ENCODE data around the gene PODXL2.
"Not testable (repeated sequence)": the region's sequence is repeated elsewhere in the genome, so short reads cannot be mapped to it uniquely, and the experiment has no call there.

Gene PODXL2

DNA sequence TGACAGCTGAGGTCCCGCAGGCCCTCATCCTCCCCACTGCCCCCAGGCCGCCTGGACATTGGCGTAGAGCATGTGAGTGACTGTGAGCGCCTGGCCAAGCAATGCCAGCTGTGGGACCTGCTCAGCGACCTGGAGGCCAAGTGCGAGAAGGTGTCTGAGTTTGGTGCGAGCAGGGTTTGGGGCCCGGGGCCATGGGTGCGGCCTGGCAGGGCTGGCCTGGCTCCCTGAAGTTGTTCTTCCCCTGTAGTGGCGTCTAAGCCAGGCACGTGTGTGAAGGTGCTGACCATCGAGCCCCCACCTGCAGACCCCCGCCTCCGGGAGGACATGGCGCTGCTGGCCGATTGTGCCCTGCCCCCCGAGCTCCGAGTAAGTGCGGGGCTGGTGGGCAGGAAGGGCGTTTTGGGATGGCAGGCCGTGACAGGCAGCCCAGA is 48.0 kb downstream of the PODXL2 start:
- no peak for DNase-seq

- DNase-seq = no peak
These were observed 48.7 kb downstream of the PODXL2 start for GRCh38 chr3:127677541-127678314.

DNA sequence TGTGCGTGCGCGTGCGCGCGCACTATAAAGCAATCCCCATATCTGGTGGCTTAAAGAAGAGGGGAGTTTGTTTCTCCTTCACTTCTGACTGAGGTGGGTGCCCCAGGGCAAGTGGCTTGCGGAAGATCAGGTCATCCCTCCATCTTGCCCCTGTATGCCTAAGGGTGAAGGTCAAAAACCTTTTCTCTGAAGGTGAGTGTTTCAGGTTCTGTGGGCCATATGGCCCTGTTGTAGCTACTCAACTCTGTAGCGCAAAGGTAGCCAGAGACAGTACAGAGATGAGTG is 49.3 kb downstream of the PODXL2 start:
- DNase-seq = no peak

DNA sequence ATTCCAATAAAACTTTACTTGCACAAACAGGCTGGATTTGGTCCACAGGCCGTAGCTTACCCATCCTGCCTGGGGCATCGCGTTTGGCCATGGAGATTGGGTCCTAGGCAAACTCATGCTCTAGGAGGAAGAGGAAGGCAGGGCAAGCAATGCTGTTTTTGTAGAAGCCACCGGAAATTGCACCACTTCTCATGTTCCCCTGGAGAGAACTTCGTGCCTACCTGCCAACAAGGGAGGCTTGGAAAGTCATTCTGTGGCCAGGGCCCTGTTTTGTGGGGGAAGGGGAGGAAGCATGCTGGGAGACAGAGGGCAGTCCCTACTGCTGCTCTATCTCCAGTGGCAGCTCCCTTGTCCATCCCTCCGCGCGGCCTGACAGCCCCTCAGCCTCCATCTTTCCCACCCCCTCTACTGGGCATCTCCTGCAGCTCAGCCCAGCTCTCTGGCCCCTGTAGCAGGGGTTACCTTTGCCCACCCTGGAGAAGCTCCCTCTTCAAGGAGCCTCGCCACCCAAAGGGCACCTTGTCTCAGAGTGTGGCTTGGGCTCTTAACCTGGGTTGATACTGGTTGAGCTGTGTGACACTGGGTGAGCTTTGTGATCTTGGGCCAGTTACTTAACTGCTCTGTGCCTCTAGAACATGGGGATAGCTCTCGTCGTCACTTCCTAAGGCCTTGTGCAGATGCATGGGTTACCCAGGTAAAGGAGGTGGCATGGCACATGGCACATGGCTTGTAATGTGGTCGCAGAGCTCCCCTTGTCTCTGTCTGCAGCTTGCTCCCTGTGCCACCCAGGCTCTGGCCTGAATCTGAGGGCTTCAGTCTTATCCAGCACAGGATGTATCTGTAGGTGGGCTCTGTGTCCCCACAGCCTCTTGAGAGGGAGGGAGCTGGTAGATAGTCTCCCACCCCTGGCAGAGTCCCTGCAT is 49.9 kb downstream of the PODXL2 start:
- no peak for DNase-seq

- no peak for DNase-seq
These were observed 50.7 kb downstream of the PODXL2 start for GRCh38 chr3:127679534-127680145.

DNA sequence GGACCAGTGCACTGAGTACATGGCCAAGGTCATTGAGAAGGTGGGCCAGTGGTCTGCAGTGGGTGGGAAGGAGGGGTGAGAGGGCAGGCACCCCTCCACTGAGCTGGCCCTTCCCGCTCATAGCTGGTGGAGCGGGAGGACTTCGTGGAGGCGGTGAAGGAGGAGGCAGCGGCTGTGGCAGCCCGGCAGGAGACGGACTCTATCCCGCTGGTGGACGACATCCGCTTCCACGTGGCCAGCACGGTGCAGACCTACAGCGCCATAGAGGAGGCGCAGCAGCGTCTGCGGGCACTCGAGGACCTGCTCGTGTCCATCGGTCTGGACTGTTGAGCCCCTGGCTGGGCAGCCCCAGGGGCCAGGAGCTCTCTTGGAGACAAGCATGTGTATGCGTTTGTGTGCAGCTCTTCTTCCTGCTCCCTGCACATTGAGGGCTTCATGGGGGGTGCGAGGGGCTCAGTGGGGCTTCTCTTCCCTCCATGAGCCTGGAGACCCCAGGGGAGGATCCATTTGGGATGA is 51.2 kb downstream of the PODXL2 start:
- no peak for DNase-seq

DNA sequence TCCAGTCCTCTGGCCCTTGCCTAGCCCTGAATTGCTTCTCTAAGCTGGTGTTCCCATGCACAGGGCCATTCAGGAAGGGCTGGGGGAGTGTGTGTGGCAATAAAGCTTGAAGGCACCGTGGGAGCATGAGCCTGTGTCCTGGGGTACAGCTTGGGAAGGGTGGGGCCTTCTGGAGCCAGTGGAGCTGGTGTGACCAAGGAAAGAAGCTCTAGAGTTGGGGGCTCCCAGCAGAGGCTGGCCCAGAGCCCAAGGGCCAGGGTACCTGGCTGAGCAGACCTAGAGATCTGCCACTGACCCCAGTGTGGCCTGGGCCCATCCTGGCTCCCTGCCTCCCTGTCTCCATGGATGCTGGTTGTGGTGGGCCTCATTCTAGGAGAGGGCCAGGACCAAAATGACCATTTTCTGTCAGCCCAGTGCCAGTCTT is 51.8 kb downstream of the PODXL2 start:
- DNase-seq = no peak

GRCh38 chr3:127682175-127682554 is 53.2 kb downstream of the PODXL2 start:
- DNase-seq = not testable (repeated sequence)

- no peak for DNase-seq
These were observed 53.6 kb downstream of the PODXL2 start for GRCh38 chr3:127682561-127682960.

- no peak for DNase-seq
These were observed 56.1 kb downstream of the PODXL2 start for GRCh38 chr3:127684871-127685707.

GRCh38 chr3:127685708-127686511 is 56.9 kb downstream of the PODXL2 start:
- no peak for DNase-seq

DNA sequence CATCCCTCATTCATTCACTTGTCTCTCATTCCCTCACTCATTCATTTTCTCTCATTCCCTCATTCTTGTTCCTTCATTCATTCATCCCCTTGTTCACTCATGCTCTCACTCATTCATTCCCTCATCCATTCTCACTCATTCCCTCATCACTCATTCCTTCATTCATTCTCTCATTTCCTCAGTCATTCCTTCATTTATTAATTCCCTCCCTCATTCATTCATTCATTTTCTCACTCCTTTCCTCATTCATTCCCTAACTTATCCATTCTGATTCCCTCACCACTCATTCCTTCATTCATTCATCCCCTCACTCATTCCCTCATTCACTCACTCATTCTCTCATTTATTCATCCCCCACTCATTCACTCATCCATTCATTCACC is 57.5 kb downstream of the PODXL2 start:
- no peak for DNase-seq

- DNase-seq = no peak
These were observed 58.3 kb downstream of the PODXL2 start for GRCh38 chr3:127687228-127687737.

DNA sequence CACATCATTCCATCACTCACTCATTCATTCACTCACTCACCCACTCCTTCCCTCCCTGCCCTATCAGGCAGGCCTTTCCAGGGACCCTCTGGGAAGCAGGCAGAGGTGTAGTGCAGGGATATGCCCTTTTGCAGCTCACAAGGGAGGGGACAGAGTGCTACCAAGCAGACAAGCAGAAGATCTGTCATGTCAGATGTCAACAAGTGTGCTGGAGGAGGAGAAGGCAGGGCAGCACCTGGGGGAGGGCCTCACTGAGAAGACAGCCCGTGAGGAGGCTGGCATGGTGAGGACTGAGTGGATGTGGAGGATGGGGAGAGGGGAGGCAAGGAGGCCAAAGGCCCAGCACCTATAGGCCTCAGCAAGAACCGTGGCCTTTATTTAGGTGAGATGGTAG is 59.0 kb downstream of the PODXL2 start:
- no peak for DNase-seq

DNA sequence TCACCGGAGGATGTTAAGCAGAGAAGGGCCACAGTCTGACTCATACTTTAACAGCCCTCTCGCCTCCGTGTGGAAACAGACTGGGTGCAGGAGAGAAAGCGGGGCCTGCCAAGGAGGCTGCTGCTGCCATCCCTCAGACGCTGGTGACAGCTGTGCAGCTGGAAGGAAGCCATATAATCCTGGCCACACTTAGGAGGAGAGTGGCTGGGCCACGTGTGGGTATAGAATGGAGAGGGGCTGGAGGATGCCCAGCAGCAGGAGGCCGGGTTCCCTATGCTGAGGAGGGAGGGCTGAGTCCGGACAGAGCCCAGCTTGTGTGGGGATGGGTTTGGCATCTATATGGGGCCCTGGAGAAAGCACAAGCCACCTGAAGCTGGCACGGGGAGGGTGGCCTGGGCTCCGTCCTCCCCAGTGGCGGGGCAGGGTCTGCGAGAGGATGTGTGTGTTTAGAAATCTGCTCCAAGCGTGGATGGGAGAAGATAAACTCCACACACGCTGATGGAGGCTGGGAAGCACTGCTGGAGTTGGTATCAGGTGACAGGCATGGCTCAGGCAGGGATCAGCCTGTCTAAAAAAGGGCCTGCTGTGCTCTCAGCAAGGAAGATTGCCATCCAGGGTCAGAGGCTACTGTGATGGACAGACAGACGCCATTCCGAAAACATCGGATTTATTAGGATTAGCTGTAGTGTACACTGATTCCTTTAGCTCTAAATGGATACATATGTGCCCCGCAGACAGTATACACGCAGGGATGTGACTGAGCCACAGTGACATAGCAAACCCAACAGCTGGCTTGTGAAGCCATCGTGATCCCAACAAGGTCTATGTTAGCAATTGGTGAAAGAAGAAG is 59.7 kb downstream of the PODXL2 start:
- DNase-seq = no peak

DNA sequence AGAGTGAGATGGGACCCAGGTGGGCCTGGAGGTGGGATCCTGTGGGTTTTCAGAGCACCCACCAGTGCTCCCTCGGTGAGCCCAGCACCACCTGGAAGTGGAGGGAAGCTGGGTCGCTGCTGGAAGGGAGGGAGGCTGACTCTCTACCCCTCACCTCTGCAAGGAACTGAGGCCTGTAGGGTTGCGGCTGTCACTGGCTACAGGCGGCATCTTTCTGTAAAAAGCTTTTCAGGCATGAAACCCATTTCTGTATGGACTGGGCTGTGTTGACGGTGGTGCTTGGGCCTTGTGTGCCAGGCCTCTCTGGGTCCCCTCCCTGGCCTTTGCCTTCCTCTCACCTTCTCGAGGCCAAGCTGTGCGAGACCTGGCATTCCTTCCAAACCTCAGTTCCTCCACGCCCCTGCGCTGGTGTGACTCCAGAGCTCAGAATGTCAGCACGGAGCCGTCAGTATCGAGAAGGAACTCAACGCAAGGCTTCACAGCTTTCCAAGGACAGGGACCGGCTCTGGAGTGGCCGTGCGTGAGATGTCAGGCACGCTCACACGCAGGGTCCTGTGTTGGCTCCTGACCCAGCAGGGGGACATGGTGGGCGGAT is 60.4 kb downstream of the PODXL2 start:
- DNase-seq = no peak

GRCh38 chr3:127690106-127690505 is 61.1 kb downstream of the PODXL2 start:
- no peak for DNase-seq

DNA sequence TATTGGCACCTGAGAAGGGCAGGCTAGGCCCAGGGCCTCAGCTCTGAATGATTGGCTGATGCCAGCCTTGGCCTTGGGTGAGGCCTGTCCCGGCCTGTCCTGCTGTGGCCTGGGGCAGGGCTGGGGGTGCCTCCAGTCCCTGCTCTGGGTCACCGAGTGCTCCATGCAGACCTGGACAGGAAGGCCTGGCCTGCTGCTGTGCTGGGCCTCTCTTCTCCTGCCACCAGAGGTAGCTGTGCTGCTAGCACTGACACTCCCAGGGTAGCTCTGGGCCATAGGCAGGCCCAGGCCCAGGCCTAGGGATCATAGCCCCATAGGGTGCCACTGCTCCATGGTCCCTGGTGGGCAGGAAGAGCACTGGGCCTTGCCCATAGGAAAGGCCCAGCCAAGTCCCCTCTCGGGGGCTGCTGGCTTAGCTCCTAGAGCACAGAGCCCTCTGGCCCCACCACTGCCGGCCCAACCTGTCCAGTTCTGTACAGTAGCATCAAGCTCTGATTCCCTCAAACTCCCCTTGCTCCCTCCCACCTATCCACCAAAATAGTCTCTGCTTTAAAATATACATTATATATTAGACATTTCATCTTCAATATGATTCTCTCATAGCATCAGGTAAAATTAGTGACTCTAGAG is 62.0 kb downstream of the PODXL2 start:
- DNase-seq = no peak

DNA sequence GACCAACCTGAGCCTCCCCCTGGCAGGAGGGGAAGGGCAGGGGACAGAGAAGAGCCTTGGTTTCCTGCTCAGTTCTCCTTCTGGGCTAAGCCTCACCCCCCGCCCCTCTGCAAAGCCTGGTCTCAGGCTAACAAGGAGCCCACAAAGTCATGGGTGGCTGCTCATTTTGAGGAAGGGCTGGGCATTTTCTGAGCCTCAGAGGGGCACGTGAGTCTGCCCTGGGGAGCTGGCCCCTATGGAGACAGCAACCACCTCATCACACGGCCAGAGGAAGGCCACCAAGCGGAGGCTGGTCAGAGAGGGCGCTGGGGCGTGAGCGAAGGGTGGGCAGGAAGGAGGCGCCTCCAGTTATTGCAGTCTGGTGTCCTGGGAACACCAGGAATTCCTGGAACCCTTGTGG is 62.5 kb downstream of the PODXL2 start:
- no peak for DNase-seq

DNA sequence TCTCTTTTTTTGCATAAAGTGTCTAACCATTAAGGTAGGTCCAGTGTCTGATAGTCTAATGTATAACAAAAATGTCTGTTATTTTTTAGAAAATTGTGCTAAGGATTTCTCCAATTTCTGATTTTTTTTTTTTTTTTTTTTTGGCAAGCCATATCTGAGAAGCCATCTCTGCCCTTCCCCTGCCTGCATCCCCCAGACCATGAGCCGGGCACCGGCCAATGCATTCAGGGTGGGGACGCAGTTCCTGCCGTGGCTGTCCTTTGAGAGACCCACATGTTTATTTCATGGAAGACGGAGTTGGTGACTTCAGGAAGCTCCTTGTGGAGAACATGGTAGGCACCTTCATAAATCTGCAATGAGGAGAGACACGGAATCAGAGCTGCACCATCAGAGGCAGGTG is 63.0 kb downstream of the PODXL2 start:
- DNase-seq = no peak
